Endothelial cell of umbilical vein (primary cell): ENCODE results near the gene DAPK2.

Source experiments
- EZH2 ChIP-seq: IDR thresholded peaks from 2 replicates; pipeline ENCODE4 v1.6.1; 2012; ENCODE audit warnings: borderline replicate concordance, low read depth, mild to moderate bottlenecking, moderate library complexity, low read length, inconsistent platforms; ENCODE audit not compliant: severe bottlenecking
- JUN ChIP-seq: IDR thresholded peaks from 2 replicates; pipeline ENCODE4 v1.6.1; 2011; ENCODE audit warnings: borderline replicate concordance, low read depth; ENCODE audit not compliant: insufficient read length, insufficient read depth
- TF ChIP-seq, protein P1 (sequence below): IDR thresholded peaks from 2 replicates; pipeline ENCODE4 v1.6.1; 2011; ENCODE audit not compliant: insufficient read depth, insufficient read length
- TF ChIP-seq, protein P2 (sequence below), 2 donors: IDR thresholded peaks; 1 replicate in 1 of 2; 2 replicates in 1 of 2; pipeline ENCODE4 v1.5.1; 2011; ENCODE audit warnings: low read length in 2 of 2, mild to moderate bottlenecking in 2 of 2, moderate library complexity in 2 of 2, control low read depth in 1 of 2, inconsistent platforms in 1 of 2, low read depth in 1 of 2; ENCODE audit not compliant: insufficient read depth in 1 of 2; ENCODE audit errors: extremely low read depth in 1 of 2

DNA sequence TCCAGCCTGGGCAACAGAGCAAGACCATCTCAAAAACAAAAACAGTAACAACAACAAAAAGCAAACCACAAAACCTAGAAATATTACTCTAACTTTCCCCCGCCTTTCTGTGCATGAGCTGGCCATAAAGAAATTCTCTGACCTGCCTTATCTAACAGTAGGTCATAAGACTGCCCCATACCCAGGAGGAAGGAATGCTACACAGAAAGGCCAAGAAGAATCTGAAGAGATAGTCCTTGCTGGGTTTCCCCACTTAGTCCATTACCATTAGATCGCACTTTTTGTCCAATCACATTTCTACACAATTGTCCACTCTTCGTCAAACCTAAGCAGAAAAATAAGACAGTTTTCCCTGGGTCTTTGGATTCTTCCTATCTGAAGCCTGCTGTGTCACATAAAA, 23.8 kb upstream of the DAPK2 start:
- TF ChIP-seq EZH2 (no peak), JUN (no peak)
- TF ChIP-seq, protein P1, sequence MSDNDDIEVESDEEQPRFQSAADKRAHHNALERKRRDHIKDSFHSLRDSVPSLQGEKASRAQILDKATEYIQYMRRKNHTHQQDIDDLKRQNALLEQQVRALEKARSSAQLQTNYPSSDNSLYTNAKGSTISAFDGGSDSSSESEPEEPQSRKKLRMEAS, result no peak
- TF ChIP-seq, protein P2, sequence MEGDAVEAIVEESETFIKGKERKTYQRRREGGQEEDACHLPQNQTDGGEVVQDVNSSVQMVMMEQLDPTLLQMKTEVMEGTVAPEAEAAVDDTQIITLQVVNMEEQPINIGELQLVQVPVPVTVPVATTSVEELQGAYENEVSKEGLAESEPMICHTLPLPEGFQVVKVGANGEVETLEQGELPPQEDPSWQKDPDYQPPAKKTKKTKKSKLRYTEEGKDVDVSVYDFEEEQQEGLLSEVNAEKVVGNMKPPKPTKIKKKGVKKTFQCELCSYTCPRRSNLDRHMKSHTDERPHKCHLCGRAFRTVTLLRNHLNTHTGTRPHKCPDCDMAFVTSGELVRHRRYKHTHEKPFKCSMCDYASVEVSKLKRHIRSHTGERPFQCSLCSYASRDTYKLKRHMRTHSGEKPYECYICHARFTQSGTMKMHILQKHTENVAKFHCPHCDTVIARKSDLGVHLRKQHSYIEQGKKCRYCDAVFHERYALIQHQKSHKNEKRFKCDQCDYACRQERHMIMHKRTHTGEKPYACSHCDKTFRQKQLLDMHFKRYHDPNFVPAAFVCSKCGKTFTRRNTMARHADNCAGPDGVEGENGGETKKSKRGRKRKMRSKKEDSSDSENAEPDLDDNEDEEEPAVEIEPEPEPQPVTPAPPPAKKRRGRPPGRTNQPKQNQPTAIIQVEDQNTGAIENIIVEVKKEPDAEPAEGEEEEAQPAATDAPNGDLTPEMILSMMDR (IDR thresholded peaks at IDR 0.05; ENCODE audit: extremely low read depth in 1 of 2, insufficient read depth in 1 of 2, low read depth in 1 of 2, low read length in 2 of 2), result no peak
